Bronchial epithelial cell (primary cell): ENCODE data around the gene KCNK1. TPM values are rescaled to one million over a fixed set of nuclear protein-coding genes. Genes with fewer than 3 reads are reported as not detected.

ENCODE experiments used
- DNase-seq: peaks from one replicate; pipeline ENCODE4 v3.0.0-alpha.2; 2010; ENCODE audit warnings: low read depth
- FAIRE-seq: peaks from 2 replicates; lab custom pipeline; 2011; peaks lifted over from hg19 to GRCh38; lab: Jason Lieb, UNC
- H3K27me3 ChIP-seq: 2 replicates; pipeline ENCODE4 v1.5.1; 2011; ENCODE audit warnings: low read length; ENCODE audit not compliant: control insufficient read depth, insufficient read depth
- H3K36me3 ChIP-seq: 2 replicates; pipeline ENCODE4 v1.5.1; 2011; ENCODE audit warnings: low read length; ENCODE audit not compliant: control insufficient read depth, insufficient read depth
- H3K4me3 ChIP-seq: 2 replicates; pipeline ENCODE4 v1.5.1; 2011; ENCODE audit warnings: mild to moderate bottlenecking, low read depth, low read length, control low read depth
- total RNA-seq: library from RNA; depleted of rRNA; stranded (reverse); fragments of >200 nt; gene quantifications from 2 replicates; pipeline ENCODE4 v1.2.1, GENCODE V29; 2014
- TF ChIP-seq, protein P1 (sequence below): IDR thresholded peaks from 2 replicates; pipeline ENCODE4 v1.5.1; 2011; ENCODE audit warnings: mild to moderate bottlenecking, moderate library complexity, low read length, control low read depth, inconsistent platforms; ENCODE audit not compliant: insufficient read depth, severe bottlenecking

Gene KCNK1
- total RNA-seq, 1 donor from 2014 or later = 25.8 TPM

DNA sequence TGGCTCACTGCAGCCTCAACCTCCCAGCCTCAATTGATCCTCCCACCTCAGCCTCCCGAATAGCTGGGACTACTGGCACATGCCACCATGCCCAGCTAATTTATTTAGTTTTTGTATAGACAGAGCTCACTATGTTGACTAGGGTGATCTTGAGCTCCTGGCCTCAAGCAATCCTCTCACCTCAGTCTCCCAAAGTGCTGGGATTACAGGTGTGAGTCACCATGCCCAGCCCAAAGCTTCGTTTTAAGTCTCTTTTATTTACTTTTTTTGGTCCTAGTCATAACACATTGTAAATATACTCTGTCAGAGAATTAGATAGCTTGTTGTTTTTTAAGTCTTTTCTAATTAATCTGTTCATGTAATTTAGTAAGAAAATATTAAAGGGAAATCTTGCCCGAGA is 42.8 kb downstream of the KCNK1 start:
- peak; percentile 63 for DNase-seq
- Histone ChIP-seq H3K36me3 (no peaks in the 10 kb centered on the region), H3K27me3 (no peaks in the 10 kb centered on the region), H3K4me3 (no peak overlapping the region)
- TF ChIP-seq, protein P1, sequence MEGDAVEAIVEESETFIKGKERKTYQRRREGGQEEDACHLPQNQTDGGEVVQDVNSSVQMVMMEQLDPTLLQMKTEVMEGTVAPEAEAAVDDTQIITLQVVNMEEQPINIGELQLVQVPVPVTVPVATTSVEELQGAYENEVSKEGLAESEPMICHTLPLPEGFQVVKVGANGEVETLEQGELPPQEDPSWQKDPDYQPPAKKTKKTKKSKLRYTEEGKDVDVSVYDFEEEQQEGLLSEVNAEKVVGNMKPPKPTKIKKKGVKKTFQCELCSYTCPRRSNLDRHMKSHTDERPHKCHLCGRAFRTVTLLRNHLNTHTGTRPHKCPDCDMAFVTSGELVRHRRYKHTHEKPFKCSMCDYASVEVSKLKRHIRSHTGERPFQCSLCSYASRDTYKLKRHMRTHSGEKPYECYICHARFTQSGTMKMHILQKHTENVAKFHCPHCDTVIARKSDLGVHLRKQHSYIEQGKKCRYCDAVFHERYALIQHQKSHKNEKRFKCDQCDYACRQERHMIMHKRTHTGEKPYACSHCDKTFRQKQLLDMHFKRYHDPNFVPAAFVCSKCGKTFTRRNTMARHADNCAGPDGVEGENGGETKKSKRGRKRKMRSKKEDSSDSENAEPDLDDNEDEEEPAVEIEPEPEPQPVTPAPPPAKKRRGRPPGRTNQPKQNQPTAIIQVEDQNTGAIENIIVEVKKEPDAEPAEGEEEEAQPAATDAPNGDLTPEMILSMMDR = no peak
- FAIRE-seq = no peak

GRCh38 chr1:233657466-233657865 is 43.6 kb downstream of the KCNK1 start:
- DNase-seq (no peak), FAIRE-seq (no peak)
- TF ChIP-seq, protein P1 = no peak
- H3K27me3 ChIP-seq = no peaks in the 10 kb centered on the region
- H3K36me3 ChIP-seq = no peaks in the 10 kb centered on the region
- H3K4me3 ChIP-seq = no peak overlapping the region

DNA sequence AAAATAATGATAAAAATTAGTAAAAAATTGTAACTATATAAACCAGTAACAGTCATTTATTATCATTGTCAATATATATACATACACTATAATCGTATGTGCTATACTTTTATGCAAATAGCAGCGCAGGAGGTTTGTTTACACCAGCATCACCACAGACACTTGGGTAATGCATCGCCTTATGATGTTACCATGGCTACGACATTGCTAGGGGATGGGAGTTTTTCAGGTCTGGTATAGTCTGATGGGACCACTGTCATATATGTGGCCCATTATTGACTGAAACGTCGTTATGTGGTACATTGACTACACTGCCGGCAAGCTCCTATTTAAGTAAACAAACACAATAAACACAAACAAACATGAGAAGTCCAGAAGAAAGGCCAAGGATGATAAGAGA is 45.6 kb downstream of the KCNK1 start:
- FAIRE-seq = no peak
- Histone ChIP-seq H3K4me3 (no peak overlapping the region), H3K27me3 (no peaks in the 10 kb centered on the region), H3K36me3 (no peaks in the 10 kb centered on the region)
- TF ChIP-seq, protein P1 = no peak
- DNase-seq = no peak

DNA sequence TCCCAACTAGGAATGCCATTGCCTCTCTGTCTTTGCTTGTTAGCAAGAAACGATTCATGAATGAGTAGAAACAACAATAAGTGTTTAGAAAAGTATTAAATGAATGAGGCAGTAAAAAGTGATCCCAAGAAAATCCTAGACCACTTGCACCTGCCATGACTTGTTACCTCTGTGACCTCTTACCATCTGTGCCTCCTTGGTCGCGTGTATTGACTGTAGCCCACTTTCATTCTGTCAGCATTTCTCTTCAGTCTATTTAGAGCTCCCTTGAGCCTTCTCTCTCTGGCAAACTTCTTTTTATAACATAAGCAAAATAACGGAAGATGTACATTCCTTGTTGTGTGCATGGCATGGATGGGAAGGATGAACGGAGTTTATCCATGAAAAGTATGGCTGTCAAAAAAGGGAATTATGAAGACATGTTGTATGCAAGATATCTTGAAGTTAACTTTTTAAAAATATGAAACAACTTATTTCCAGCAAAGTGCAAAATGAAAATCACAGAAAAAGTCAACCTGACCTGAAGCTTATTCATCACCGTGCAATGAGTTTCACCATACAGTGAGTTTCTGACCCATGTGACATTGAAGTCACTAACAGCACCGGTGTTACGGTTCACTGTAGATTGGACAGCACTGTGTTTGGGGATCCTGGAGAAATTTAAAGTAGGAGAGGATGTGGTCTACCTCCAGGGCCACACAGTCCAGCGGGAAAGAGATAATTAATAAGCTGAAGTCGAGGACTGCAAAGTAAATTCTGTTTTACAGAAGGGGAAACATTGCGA is 47.7 kb downstream of the KCNK1 start:
- H3K4me3 ChIP-seq = no peak overlapping the region
- TF ChIP-seq, protein P1 = no peak
- no peak for DNase-seq
- FAIRE-seq = no peak
- no peaks in the 10 kb centered on the region for H3K27me3 ChIP-seq
- no peaks in the 10 kb centered on the region for H3K36me3 ChIP-seq

DNA sequence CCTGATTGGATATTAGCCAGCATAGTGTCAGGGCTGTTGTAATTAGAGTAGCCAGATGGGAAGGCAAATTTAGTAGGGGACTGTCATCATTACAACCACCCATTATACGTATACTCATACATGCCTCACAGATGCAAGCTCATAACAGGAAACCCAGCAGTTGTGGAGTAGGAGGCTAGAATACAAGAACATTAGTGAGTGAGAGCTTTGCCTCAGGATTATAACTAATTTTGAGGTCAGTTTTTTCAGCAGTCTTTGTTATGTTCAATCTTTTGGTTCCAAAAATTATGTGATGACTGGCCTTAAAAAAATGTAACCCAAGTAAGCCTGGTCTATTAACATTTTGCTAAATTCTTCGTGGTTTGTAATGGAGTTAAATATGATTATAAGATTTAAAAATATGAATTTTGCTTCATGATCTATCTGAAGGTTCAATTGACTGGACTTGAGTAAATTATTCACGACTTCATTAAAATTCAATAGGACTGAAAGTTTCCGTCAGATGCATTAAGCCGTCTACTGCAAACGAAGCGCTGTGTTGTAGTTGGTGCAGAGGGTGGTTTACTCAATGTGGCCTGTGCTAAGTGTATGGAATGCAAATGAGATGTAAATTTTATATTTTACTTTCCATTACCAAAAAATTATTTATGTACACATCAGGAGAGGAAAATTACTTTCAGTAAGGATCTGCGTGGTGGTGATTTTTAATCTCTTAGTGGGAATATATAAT is 48.8 kb downstream of the KCNK1 start:
- DNase-seq = no peak

More for the DNA sequence above, 48.8 kb downstream of the KCNK1 start:
- TF ChIP-seq, protein P1 = no peak
- Histone ChIP-seq H3K36me3 (peaks cover 1% of the 10 kb centered on the region), H3K4me3 (no peak overlapping the region), H3K27me3 (no peaks in the 10 kb centered on the region)
- no peak for FAIRE-seq
